C1 segment of cervical spinal cord (tissue), 14 donors: ENCODE data around the gene PYGL.
"Not testable (repeated sequence)": the region's sequence is repeated elsewhere in the genome, so short reads cannot be mapped to it uniquely, and the experiment has no call there.

Source experiments
- DNase-seq, 14 donors: peaks; one replicate each; lab custom pipeline; 2025; lab: John Stamatoyannopoulos, UW

Gene PYGL

DNA sequence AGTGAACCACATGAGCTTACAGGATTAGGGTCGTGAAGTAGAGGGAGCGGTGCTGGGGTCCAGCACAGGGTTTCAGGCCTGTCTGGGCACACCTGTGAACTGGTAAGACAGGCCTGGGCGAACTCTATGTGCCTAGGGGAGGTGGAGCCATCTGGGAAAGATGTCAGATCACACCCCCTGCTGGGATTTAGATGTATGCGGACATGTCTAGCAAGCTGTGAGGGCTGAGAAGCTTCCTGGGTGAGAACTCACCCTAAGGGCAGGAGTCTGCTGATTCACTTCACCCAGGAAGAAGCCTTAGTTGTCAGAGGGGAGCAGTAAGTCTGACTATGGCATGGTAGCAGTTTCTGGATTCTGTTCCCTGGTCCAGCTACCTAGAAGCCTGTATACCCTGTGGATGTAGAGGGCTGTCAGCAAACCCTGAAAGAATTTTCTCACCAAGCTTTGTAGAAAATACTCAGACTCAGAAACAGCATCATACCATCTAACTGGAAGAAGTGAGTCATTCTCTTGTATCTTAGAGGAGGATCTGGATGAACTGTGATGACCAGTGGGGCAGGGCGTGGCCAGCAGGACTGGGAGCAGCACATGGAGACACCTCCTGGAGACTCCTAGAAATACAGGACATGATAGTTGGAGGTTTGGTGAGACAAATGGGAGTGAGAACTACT lies 11.2 kb upstream of the PYGL start:
- peak in 1 of 14 donors; percentile 54 for DNase-seq

DNA sequence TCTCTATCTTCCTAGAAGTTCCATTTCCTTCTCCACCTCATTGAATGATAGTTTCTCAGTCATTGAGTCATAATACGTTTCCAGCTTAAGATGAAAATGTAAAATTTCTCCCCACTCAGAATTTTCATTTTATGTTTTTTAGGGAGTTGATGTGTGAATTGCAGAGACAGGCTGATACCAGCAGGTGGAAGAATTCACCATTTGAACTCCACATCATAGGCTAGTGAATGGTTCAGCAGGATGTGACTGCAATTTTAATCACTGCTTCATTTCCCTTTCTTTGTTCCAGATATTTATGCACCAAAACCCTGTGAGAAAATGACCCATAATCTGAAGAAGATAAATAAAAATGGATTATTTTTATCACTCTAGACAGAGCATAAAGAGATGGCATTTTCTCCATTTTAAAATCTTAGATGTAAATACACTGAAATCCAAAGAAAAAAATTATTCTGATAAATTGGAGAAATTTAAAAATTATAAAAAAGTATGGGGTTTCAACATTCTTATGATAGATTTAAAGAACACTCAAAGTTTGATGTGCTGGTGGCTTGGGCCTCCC lies 10.6 kb upstream of the PYGL start:
- peak in 1 of 14 donors; percentile 55 for DNase-seq

DNA sequence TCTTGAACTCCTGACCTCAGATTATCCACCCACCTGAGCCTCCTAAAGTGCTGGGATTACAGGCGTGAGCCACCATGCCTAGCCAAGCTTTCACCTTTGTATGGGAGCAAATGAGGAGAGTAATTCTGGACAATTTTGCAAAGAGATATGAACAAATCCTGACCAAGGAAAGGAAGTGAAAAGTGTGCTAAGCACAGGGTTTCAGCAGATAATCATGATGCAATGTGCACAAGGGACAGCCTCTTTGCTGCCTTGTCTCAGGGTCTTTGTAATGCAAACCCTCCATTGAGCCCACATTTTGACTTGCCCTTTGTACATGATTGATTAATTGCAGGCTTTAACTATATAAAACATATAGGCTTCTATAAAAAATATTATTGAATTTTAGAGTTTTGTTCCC lies 9.2 kb upstream of the PYGL start:
- DNase-seq, result no peak

DNA sequence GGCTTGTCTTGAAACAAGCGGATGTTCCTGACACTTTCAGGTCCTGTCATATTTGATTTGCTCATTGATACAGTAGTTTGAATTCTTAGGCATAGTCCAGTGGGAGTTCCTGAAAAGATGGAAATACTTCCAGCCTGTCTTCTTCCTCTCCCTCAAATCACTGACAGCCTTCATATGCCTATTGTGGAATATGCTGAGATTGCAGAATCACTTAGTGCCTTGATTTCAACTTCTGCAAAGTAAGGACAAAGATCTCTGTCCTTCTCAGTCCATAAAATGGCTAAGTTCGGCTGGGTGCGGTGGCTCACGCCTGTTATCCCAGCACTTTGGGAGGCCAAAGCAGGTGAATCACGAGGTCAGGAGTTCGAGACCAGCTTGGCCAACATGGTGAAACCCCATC lies 6.7 kb upstream of the PYGL start:
- DNase-seq, result no peak

DNA sequence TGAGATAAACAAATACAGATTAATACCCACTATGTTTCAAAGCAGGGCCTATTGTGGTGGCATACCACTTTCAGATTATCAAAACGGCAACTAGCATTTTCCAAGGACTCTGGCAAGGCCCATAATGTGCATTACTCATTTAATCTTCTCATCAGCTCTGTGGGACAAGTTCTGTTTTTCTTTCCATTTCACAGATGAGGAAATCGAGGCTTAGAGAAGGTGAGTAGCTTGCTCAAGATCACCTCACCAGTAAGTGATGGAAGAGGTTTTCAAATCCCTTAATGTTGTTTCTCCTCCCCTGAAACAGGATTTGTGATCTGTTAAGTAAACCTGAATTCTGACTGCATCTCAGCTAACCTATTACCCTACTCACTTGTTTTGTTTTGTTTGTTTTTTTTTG lies 3.9 kb upstream of the PYGL start:
- no peak for DNase-seq

DNA sequence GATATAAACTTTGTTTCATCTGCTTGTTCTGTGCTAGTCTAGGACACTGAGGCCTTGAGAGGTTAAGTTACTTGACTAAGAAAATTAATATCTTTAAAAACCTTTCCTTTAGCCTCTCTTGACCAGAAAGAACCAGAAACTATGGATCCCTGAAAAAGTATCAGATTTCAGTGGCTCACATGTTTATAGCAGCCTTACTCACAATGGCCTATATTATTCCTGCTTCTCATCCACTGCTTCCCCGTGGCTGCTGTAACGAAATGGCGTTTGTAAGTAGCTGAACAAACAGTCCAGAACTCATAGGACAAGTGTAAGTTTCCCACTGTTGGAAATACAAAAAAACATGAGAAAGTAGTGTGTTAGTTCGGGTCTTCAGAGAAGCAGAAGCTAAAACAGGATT lies 3.2 kb upstream of the PYGL start:
- DNase-seq, result no peak

DNA sequence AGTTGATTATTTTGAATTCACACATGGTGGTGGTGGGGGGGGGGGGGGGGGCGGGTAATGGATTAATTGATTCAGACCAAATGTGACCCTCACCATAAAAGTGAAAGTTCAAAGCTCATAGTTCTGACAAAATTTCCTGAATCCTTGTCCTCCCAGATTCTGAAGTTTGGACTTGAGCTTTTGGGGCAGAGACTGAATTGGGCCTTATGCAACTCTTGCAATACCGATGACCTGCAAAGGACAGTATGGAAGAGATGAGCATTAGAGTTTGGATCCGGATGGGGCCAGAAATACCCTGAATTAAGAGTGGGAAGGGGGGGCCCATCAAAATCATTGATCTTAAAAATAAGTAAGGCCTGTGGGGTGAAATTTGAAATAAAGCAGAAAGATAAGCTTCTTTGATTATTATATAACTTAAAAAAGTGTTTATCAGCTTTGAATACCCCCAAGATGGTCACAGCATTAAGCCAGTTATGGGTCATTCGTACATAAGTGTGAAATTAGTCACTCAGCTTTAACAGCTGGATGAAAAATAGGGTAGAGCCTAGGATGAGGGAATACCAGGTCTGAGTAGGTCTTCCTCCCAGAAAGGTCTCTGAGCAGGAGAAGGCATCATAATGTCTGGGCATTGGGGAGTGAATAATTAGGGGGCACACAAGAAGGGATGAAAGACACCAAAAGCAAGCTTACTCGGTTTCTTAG lies 2.1 kb upstream of the PYGL start:
- no peak for DNase-seq

DNA sequence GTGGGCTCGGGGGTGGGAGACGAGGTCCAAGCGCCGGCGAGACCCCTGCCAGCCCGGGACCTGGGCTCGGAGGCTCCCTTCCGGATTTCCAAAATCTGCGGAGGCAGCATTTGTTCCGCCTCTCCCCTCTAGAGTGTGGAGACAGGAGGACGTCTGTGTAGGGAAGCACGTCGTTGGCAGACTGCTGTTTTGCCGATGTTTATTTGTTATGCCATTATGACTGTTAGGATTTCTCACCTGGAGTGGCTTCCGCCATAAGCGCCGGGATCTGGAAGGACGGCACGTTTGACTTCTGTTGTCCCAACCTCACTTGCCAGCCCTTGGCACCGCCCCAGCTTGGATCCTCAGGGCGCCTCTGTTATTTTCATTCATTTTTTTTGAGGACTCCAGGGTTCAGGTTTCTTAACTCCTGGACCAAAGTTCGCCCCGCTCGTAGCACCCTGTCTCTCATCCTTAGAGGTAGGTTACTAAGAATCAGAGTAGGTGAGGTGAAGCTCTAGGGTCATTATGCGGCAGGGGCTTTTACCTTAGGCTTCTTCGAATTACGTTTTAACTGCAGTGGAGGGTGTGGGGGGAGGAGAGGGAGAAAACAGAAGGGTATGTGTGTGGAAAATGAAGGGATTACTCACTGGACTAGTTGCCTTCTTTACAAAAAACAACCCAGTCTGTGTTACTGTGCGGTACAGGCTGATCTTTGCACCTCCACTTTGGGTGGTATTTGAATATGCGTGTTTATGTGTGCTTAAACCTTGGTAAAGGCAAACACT lies 547 bp upstream of the PYGL start:
- DNase-seq, result peak in 3 of 14 donors; percentile 8 to 61 (median 50)

DNA sequence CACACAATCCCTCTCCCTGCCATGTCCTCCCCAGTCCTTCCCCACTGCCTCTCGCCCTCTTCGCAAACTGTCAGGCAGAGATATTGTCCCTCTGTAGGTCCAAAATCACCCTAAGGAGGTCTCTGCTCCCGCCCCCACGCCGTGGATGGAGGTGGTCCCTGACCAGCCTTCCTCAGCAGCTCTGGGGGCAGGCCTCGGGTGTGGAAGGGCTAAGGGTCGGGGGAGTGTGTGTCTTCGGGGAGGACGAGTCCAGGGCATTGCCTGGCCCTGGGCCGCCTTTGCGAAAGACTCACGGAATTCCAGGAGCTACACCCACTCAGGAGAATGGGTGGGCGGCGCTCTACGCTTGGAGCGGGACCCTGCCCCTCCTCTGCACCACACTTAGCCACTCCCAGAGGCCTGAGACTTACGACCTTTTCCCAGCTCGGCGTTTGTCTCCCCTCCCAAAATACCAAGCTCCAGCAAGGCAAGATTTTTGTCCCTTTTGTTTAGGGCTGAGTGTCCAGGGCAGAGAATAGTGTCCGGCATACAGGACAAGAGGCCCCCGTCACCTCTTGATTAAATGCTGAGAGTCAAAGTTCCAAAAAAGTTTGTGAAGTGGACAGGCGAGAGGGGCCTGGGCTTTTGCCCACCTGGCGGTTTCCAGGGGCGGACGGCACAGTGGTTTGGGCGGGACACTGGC lies 881 bp downstream of the PYGL start:
- peak in 1 of 14 donors; percentile 16 for DNase-seq

DNA sequence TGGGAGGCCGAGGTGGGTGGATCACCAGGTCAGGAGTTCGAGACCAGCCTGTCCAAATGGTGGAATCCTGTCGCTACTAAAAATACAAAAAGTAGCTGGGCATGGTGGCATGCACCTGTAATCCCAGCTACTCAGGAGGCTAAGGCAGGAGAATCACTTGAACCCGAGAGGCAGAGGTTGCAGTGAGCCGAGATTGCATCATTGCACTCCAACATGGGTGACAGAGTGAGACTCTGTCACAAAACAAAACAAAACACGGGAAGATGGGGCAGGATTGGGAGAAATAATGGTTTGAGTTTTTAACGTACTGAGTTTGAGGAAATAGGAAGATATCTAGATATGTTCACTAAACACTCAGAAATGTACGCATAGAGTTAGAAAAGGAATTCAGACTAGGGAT lies 2.6 kb downstream of the PYGL start:
- not testable (repeated sequence) for DNase-seq

DNA sequence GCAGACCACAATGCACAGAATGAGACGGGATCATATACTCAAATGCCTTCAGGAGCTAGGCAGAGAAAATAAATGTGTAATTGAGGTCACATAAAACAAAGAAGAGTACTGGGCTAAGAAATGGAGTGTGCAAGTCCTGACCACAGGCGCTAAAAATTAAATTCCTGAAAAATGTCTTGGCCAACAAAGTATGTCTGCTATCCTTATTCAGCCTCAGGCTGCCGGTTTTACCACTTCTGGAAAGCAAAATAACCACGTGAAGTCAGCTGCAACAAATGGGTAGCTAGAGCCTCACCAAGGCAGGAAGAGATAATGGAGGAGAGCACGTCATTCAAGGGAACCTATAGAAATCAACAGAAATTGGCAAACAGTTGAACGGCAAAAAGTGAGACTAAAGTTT lies 3.1 kb downstream of the PYGL start:
- no peak for DNase-seq

DNA sequence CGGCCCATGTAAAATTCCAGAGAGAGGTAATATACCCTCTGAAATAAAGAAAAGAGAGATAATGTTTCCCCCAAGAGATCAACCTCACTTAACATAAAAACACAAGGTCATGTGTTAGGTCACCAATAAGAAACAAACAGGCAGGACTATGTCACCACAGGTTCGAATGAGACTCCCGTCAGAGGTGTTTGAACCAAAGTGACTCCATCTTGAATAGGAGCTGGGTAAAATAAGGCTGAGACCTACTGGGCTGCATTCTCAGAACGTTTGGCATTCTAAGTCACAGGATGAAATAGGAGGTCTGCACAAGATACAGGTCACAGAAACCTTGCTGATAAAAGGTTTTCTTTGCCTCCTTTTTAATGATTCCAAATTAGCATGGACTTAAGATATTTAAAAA lies 6.5 kb downstream of the PYGL start:
- DNase-seq, result no peak

DNA sequence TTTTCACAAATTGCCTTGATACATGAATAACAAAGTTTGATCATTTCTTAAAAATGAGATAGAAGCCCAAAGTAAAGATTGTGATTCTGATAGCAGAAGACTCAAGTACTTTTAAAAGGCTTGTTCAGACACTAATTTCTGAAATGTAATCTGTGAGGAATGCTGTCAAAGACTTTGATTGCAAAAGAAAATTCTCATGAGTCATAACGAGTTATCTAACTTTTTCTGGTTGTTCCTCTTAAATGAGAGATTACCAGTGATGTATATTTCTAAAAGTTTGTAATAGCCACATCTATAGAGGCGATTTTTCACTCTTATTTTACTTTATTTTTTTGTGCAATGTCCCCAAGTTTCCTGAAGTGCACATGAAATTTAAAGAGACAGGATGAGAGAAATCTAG lies 7.0 kb downstream of the PYGL start:
- no peak for DNase-seq

DNA sequence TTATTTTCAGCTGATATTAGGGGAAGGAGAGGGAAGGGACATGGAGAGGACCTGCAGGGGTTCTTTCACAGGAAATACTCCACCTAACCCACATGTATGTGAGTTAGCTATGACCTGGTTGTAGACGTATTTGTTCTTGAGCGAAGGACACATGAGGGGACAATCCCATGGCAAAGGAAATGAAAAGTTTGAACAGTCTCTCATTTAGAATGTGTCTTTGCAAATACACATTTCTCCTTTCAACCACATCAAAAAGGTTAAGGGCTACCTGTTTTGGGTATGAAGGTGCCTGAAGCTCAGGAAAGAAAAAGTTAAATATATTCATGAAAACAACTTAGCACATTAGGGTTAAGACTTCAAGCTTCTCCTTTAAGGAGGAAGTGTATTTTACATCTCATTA lies 7.4 kb downstream of the PYGL start:
- DNase-seq, result no peak

DNA sequence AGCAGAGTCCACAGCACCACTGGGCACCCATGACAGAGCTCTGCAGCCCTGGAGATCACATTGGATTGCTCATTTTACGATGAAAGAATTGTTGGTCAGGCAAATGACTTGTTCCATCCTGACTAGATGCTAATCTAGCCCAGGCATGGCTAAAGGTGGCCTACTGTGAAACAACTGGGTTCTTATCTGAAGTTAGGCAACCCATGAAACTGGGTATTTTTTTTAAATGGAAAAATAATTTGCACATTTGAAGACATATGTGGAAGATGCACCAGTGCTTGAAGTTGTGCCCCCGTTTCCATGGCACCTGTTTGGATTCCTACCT lies 8.3 kb downstream of the PYGL start:
- DNase-seq, result no peak

DNA sequence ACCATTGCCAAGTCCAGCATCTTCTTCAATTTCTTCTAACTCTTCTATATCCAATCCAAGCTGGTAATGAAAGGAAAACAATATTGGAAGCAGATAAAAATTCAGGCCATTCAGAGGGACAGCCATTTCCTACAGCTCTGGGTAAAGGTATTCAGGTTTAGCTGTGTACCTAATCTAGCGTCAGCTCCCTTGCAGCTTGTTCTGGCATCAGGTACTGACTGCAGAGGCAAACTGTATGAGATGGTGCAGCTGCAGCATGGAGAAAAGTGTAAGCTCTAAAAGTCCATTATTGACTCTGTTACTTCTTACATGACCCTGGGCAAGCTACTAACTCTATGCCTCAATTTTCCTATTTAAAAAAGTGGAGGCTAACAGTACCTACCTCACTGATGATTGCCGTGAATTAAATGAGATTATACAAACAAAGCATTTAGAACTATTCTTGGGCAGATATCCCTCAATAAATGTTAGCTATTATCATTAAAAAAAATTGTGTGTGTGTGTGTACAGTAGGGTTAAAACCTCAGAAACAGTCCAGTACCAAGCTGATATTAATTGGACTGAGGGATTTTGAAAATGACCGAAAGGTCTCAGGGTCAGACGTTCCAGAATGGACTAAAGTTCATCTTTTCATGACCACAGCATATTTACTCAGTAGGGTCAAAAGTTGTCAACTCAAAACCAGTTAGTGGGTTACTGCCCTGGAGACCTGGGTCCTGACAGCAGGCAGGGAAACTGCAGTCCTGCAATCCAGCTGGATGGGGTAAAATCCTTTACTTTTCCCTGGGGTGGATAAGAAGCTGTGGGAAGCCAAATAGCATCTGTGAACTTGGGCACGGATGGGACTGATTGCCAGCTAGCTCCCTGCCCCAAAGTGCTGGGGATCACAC lies 8.9 kb downstream of the PYGL start:
- no peak for DNase-seq

DNA sequence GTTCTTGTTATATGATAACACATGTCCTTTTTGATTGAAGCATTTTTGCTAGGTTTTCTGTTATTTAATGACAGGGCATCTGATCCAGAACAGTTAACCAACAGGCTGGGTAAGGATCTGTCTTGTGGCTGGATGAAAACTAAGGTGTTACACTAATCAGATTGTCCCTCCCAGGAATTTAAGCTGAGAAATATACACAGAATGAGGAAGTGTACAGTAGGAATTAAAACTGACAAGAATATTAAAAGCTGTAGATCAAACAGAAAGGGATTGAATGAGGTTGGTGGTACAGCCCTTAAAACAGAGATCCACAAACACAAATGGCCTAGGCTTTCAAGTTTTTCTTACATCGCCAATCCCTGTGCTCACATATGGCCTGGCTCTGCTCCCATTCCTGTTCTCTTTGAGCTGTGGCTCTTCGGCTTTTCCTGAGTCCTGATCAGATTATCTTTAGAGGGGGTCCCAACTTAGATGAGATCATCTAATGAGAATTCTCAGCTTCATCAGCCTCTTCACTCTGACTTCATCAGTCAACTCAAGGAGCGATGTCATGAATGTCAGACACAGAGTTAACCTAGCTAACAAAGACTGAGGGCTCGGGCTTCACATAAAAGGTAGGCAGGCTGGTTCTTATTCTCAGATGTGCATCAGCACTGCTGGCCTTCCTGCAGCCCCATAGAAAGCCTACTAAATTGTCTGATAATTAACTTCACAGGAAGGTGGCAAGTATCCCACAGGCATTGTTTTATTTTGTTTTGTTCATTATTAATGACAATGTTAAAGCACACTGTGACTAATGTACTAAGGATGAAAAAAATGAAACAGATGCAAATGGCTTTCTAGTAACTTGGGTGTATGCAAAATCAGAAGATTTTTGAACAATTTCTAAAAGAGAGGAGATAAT lies 11.4 kb downstream of the PYGL start:
- DNase-seq, result no peak

DNA sequence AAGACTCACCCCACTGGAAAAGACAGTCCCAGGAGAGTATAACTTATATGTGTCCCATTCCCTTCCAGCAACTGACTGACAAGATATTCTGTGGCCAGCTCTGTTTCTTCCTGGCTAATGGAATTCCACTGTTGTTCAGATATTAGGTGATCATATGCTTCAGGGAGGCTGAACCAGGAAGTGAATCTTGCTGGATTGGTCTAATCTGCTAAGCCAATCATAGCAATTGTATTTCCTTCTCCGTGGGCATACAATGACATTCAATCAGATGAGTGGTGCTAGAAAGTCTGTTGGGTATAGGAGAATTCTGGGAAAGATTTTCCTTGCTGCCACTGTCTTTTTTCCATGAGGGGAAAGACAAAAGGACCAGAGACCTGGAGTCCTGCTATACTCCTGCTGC lies 12.1 kb downstream of the PYGL start:
- DNase-seq, result no peak

DNA sequence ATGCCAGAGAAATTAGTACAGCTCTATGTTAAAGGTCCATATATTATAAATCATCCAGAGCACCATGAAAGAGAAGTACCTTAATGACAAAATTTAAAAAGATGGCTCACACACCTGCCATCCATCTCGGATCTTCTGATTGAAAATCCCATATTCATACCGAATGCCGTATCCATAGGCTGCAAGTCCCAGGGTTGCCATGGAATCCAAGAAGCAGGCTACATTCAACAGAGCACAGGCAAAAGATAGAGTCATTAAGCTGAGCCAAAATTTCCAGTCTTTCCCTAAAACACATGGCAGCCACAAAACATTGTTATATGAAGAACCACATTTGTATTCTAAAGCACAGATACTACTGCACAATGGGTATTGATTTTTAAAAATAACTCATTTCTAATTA lies 12.7 kb downstream of the PYGL start:
- DNase-seq, result no peak

DNA sequence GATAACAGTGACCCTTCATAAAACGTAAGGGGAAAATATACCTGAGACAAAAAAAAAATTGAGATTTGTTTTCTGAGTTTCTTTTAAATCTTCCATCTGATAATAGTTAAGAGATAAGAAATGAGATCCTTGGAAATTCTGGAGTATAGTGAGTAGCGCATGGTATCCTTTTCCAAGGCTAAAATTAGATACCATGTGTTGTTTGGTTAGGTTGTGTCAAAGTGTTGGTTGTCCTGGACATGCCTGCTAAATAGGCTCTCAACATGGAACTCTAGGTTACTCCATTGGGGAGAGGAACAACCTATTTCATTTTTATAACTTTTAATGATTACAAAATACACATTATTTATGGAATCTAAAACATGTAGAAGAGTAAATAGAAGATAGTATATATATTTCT lies 14.8 kb downstream of the PYGL start:
- DNase-seq, result no peak
